A673 (cell line): Measurements from ENCODE around the gene AKT3.

Source experiments
- EZH2 ChIP-seq: fragments of 200-600 bp; sonication (generic); IDR thresholded peaks from 2 replicates; pipeline ENCODE4 v1.6.1; 2017; ENCODE audit warnings: borderline replicate concordance, low read depth, mild to moderate bottlenecking, mixed read lengths, antibody characterized with exemption, low read length; ENCODE audit not compliant: poor library complexity, severe bottlenecking
- TF ChIP-seq, protein P1 (sequence below): fragments of 300-800, 200-600 bp; sonication (generic); conservative IDR thresholded peaks from 2 replicates; pipeline ENCODE4 v1.5.1; 2017; ENCODE audit warnings: low read depth, mild to moderate bottlenecking, antibody characterized with exemption, low read length, moderate library complexity, mixed read lengths

DNA sequence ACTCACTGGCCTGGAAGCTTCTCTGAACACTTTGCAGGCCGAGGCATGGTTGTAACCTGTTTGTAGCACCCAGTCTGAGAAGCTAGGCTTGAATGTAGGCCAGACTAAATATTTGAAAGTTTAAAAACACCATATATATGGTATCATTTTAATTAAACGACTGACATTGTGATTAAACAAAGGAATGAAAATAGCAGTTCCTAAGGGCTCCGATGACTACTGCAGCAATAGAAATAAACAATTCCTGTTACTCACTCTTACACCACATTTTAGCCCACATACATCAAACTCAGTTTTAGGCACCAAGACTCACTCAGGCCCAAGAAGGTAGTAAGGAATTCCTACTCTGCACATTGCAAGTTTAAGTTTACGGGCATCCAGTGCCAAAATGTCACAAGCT is 281.2 kb downstream of the AKT3 start:
- TF ChIP-seq, protein P1, sequence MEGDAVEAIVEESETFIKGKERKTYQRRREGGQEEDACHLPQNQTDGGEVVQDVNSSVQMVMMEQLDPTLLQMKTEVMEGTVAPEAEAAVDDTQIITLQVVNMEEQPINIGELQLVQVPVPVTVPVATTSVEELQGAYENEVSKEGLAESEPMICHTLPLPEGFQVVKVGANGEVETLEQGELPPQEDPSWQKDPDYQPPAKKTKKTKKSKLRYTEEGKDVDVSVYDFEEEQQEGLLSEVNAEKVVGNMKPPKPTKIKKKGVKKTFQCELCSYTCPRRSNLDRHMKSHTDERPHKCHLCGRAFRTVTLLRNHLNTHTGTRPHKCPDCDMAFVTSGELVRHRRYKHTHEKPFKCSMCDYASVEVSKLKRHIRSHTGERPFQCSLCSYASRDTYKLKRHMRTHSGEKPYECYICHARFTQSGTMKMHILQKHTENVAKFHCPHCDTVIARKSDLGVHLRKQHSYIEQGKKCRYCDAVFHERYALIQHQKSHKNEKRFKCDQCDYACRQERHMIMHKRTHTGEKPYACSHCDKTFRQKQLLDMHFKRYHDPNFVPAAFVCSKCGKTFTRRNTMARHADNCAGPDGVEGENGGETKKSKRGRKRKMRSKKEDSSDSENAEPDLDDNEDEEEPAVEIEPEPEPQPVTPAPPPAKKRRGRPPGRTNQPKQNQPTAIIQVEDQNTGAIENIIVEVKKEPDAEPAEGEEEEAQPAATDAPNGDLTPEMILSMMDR, result no peak
- no peak for TF ChIP-seq EZH2
